NCI-H2227 treated with DMSO at 0.1 percent for 48 hours (cell line): ENCODE data around the gene CLP1.
A peak's percentile ranks its signal among the peaks of the same experiment; 100 is the strongest.
"Not testable (repeated sequence)": the region's sequence is repeated elsewhere in the genome, so short reads cannot be mapped to it uniquely, and the experiment has no call there.

Experiments
- DNase-seq: peaks from one replicate; lab custom pipeline; 2025; lab: John Stamatoyannopoulos, UW

Gene CLP1

GRCh38 chr11:57667117-57667735 is 9.7 kb downstream of the CLP1 start:
- DNase-seq: peak; percentile 100

GRCh38 chr11:57667736-57668433 is 10.3 kb downstream of the CLP1 start, which contains the start of gene ZDHHC5:
ZDHHC5 (plus strand) TSS chr11:57668114; CDS start chr11:57673091, 4,977 bp downstream.
- peak; percentile 100 for DNase-seq

GRCh38 chr11:57668434-57668782 is 10.8 kb downstream of the CLP1 start:
- no peak for DNase-seq

GRCh38 chr11:57674251-57674650 is 16.7 kb downstream of the CLP1 start:
- DNase-seq: no peak

- DNase-seq: no peak
These were observed 17.8 kb downstream of the CLP1 start for GRCh38 chr11:57675176-57675941.

- no peak for DNase-seq
These were observed 21.8 kb downstream of the CLP1 start for GRCh38 chr11:57679396-57679795.

- DNase-seq: no peak
These were observed 23.0 kb downstream of the CLP1 start for GRCh38 chr11:57680552-57680874.

GRCh38 chr11:57681168-57681567 is 23.6 kb downstream of the CLP1 start:
- DNase-seq: no peak

- not testable (repeated sequence) for DNase-seq
These were observed 32.9 kb downstream of the CLP1 start for GRCh38 chr11:57690474-57690873.

- DNase-seq: no peak
These were observed 41.3 kb downstream of the CLP1 start for GRCh38 chr11:57698843-57699365.

GRCh38 chr11:57699813-57700212 is 42.3 kb downstream of the CLP1 start:
- DNase-seq: no peak

GRCh38 chr11:57700425-57700824 is 42.9 kb downstream of the CLP1 start:
- no peak for DNase-seq

GRCh38 chr11:57703341-57703740 is 45.8 kb downstream of the CLP1 start:
- DNase-seq: no peak

GRCh38 chr11:57704932-57705331 is 47.4 kb downstream of the CLP1 start:
- DNase-seq: no peak

- DNase-seq: not testable (repeated sequence)
These were observed 47.9 kb downstream of the CLP1 start for GRCh38 chr11:57705432-57705831.

- DNase-seq: no peak
These were observed 52.3 kb downstream of the CLP1 start for GRCh38 chr11:57709802-57710367.
